IMR-90 (cell line): ENCODE results near the gene SLC47A2.

Source experiments
- BHLHE40 ChIP-seq: fragments of 150-350 bp; IDR thresholded peaks from 2 replicates; pipeline ENCODE4 v1.6.1; 2016; ENCODE audit warnings: mild to moderate bottlenecking, low read depth, low read length
- CHD1 ChIP-seq: IDR thresholded peaks from 2 replicates; pipeline ENCODE4 v1.6.1; 2012; ENCODE audit warnings: low read depth, low read length, improper control_type of control experiment
- CTCF ChIP-seq: conservative IDR thresholded peaks from 2 replicates; pipeline ENCODE4 v1.5.1; 2012; ENCODE audit warnings: mild to moderate bottlenecking, low read depth, low read length, improper control_type of control experiment
- ELK1 ChIP-seq: fragments of 150-350 bp; IDR thresholded peaks from 2 replicates; pipeline ENCODE4 v1.6.1; 2016; ENCODE audit warnings: low read depth, mild to moderate bottlenecking, low read length, moderate library complexity, borderline replicate concordance
- MAZ ChIP-seq: IDR thresholded peaks from 2 replicates; pipeline ENCODE4 v1.6.1; 2012; ENCODE audit warnings: low read depth, mild to moderate bottlenecking, low read length, improper control_type of control experiment, moderate library complexity, borderline replicate concordance
- MXI1 ChIP-seq: IDR thresholded peaks from 2 replicates; pipeline ENCODE4 v1.6.1; 2012; ENCODE audit warnings: low read depth, mild to moderate bottlenecking, low read length, moderate library complexity, borderline replicate concordance
- POLR2A ChIP-seq: IDR thresholded peaks from 2 replicates; pipeline ENCODE4 v1.6.1; 2012; ENCODE audit warnings: mild to moderate bottlenecking, low read depth, low read length
- RAD21 ChIP-seq: IDR thresholded peaks from 2 replicates; pipeline ENCODE4 v1.6.1; 2012; ENCODE audit warnings: low read length, improper control_type of control experiment
- RFX5 ChIP-seq: IDR thresholded peaks from 2 replicates; pipeline ENCODE4 v1.8.0; 2012; ENCODE audit warnings: low read depth, mild to moderate bottlenecking, low read length, moderate library complexity
- SMC3 ChIP-seq: fragments of 150-350 bp; IDR thresholded peaks from 2 replicates; pipeline ENCODE4 v1.6.1; 2016; ENCODE audit warnings: low read depth, mild to moderate bottlenecking, antibody characterized with exemption, low read length, moderate library complexity
- USF2 ChIP-seq: fragments of 150-350 bp; IDR thresholded peaks from 2 replicates; pipeline ENCODE4 v1.6.1; 2017; ENCODE audit warnings: mild to moderate bottlenecking, antibody characterized with exemption, low read length, low read depth

- no peak for TF ChIP-seq ELK1
- no peak for TF ChIP-seq BHLHE40
- no peak for TF ChIP-seq CTCF
- no peak for TF ChIP-seq MXI1
- TF ChIP-seq RAD21: no peak
- no peak for TF ChIP-seq SMC3
- no peak for TF ChIP-seq RFX5
- TF ChIP-seq CHD1: no peak
- no peak for TF ChIP-seq POLR2A
- no peak for TF ChIP-seq USF2
- no peak for TF ChIP-seq MAZ
Measured at GRCh38 chr17:19750020-19750572, 33.7 kb upstream of the SLC47A2 start.
